Nucleus accumbens (tissue), 56 donors: ENCODE results near the gene ZNF292.
"Not testable (repeated sequence)": the region's sequence is repeated elsewhere in the genome, so short reads cannot be mapped to it uniquely, and the experiment has no call there.

Experiments used
- DNase-seq, 56 donors: peaks; one replicate each; lab custom pipeline; 2025; lab: John Stamatoyannopoulos, UW

The ZNF292 gene

DNA sequence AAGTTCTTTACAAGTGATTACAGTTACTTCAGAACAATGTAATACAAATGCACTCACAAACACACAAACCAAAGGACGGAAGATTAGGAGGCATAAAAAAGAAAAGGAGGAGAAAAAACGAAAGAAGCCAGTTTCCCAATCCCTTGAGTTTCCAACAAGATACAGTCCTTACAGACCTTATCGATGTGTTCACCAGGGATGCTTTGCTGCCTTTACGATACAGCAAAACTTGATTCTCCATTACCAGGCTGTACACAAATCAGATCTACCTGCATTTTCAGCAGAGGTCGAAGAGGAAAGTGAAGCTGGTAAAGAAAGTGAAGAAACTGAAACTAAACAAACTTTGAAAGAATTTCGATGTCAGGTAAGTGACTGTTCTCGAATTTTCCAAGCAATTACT is 104.4 kb downstream of the ZNF292 start:
- no peak for DNase-seq

DNA sequence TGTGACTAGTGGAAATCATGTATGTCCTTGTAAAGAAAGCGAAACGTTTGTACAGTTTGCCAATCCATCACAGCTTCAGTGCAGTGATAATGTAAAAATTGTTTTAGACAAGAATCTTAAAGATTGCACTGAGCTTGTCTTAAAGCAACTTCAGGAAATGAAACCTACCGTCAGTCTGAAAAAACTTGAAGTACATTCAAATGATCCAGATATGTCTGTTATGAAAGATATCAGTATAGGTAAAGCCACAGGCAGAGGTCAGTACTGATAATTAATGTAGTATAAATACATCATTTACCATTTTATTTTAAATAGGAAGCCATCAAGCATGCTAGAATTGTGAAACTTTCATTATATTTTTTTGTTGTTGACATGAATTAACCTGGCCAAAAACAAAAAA is 106.2 kb downstream of the ZNF292 start:
- DNase-seq: no peak

DNA sequence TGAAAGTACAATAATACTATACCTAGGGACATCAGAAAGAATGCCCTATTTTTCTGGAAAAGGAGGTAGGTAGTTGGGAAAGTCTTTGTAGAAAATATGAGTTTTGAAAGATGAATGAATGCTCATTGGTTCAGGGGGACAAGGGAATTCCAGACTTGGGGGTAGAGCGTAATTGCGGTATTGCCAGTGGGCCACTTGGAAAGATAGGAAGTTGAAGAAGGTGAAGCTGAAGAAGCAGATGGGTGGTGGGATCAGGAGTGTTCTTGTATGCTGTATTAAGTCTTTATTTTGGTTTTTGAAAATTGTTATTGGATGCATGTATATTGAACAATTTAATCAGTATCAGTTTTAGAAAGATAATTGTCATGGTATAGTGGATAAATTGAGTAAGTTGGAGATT is 109.1 kb downstream of the ZNF292 start:
- DNase-seq: no peak

DNA sequence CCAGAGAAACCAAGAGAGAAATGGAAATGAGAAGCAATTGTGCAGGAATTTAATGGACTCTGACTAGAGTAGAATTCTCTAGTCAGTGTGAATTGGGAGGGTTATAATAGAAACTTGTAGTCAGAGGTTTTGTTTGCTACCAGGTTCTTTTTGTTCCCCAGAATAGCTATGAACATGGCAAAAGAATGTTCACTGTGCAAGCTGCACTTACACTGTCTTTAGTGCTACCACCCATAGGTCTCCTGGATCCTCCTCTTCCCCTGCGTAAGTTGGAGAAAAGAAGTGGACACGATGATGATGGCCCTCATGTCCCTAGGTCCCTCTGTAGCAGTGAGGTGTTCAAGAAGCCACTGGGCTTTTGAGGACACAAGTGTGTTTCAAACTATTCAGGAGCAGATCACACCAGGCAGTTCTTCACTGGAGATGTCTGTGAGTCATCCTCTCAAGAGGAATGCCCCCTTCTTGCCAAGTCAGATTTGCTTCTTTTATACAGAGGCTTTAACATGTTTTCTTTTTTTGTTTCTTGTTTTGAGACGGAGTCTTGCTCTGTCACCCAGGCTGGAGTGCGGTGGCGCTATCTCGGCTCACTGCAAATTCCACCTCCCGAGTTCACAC is 119.4 kb downstream of the ZNF292 start:
- no peak for DNase-seq

DNA sequence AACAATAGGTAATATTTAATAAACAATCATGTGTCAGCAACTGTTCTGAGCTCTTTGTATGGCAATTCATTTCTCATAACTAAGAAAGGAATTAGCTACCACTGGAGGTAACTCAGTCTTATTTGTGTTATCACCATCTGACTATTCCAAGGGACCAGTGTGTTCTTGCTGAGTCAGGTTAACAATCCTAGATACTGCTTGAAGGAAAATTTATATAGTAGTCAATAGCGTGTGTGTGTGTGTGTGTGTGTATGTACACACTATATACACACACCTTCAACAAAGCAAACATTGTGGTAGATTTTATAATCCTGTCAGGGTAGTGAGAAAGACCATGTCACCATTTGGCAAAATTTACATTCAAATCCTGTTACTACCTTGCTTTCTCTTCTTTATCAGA is 121.3 kb downstream of the ZNF292 start:
- no peak for DNase-seq

DNA sequence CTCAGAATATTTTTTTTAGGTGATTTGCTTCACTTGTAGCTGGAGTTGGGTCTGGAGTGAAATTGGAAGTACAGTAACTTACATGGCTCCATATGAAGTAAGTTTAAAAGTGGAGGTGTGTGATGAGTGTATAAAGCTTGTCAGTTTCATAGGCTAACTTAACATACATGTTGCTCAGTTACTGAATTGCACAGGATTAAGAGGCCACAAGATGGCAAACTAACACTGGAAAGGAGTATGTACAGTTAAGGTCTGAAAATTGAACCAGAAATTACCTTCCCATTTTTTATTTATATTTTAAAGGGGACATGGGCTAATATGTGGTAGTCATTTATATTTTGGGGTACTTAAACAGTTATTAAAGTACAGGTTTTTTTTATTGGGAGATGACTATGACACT is 121.8 kb downstream of the ZNF292 start:
- no peak for DNase-seq

DNA sequence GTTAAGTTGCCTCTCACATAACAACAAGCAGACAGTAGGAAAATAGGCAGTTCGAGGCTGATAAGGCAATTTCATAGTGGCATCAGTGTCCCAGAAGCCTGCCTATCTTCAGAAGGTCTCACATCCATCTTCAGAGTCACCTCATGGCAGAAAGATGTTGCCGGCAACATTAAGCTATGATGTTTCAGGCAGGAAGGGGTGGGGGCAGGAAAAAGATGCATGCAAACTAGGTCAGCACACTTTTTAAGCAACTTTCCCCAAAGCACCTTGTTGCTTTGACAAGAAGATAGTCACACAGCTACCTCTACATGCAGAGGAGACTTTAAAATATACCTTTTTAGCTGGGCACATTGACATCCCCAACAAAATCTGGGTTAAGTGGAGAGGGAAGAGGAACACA is 123.8 kb downstream of the ZNF292 start:
- DNase-seq: no peak

DNA sequence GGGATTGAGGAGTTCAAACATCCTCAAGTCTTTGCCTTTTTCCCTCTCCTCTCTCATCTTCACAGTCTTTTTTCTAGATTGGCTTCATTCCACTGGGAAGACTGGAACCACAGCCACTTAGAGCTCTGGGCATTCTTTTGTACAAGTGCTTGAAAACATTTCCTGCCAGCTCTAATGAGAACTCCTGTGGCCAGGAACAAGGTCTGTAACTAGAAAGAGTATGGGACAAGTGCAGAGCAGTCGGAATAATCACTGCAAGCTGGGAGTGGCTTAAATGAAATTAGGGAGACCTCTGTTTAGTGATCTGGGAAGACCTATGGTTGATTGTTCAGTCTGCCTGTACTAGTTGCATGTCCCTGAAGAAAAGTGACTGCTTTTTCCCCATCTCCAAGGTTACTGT is 126.1 kb downstream of the ZNF292 start:
- no peak for DNase-seq

DNA sequence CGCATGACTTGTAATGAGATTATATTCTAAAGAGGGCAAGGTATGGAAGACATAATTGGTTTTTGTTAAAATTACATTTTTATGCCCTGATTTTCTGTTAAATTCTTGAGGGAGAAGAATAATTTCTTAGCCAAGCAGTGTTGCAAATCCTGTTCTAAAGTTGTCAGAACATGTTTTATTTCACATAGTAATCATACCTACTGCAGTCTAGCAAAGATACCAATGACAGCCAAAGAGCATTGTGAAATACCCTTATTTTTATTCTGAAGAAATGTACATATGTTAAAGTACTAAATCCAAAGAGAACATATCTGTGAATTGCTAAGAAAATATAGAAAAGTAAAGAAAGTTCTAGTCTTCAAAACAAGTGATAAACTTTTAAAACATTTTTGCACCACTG is 127.4 kb downstream of the ZNF292 start:
- DNase-seq: no peak

DNA sequence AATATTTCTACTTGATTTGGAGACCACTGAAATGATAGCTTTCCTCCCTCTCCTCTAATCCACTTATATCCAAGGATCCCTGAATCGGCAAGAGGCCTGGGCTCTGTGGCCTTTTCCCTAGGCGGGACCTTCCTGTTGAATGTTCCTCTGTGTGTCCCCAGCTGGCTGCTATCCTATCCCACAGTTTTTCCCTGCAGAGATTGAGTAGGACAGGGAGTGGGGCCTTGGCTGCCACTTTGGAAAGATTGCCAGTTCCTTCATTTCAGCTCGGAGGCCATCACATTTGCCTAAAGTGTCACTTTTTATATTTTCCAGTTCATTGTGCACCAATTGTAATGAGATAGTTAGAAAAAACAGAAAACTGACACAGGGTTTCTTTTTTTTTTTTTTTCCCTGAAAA is 128.1 kb downstream of the ZNF292 start:
- no peak for DNase-seq

DNA sequence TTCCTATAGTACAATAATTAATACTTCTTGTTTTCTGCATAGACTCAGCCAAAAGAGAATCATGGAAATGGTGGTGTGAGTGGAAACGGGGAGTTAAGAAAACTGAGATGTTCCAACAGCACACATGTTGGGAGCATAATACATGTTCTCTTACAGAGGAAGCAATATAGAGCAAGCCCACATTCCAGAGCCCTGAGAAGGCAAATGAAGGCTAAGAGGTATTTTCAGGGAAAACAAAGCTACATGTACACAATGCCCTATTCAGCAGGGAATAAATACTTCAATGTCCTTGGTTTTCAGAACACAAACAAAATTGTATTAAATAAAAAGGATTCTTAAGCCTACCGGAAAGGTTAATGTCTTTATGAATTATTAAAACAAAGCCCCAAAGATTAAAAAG is 131.9 kb downstream of the ZNF292 start:
- no peak for DNase-seq

DNA sequence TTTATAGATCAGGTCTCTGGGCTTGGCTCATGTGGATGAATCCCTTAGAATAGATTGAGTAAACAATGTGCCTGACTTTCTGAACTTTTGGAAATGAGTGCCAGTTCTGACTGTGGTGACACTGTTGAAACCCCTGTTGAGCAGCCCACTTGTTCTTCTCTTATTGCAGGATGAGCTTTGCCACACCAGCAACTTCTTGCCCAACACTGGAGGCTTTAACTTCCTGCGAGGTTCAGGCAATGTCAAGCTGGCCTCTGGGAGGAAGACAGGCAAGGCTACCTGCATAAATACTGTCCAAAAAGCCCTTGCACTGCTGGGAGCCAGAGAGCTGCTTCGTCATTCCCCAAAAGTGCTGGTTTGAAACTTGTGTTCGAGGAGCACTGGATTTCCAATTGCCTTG is 134.2 kb downstream of the ZNF292 start:
- DNase-seq: no peak

DNA sequence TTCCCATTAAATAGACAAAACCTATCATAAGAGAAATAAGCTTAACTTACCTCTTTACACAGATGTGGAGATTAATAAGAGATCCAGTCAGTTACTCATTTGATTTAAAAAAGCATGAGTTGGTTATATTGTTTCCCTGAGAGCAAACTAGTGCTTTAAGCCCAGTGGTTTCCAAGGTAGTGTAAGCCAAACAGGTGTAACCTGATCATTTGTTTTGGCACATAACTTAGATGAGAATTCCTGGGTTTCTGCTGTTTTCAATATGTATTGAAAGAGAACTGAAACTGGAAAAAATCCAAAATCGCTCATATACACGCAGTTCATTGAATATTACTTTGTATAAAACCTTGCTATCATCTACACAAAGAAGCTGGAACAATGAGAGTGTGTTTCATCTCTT is 136.5 kb downstream of the ZNF292 start:
- no peak for DNase-seq

DNA sequence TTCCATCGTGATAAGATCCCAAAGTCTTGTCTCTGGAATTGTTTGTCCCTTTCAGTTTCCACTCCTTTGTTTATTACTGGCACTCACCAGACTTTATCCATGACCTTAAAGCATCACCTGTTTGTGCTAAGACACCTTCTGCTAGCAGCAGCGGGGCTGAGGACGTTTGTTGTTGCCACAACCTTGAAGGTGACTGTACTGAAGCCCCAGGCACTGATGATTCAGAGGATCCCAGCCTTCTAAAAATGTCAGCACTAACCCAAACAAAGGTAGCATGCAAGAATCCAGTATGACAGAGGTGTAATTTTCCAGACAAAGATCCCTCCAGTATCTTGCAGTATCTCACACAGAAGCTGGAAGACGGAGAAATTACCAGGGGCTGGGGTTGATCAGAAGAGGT is 138.2 kb downstream of the ZNF292 start:
- no peak for DNase-seq

DNA sequence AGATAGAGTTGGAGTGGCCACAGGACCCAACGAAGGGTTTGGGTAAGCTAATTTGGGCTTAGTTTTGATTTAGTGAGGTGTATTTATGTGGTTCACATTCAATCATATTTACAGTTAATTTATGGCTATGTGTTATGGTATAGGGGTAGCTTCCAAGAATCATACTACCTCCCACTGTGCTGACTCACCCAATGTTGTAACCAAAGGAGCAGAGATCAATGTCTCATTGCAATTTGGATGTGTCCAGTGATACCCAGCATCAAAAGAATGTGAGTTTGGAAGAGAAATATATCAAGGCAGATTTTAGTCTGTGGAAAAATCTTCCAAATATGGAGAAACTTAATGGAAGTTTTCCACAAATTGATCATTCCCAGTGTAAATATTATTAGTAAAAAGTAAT is 141.8 kb downstream of the ZNF292 start:
- no peak for DNase-seq

DNA sequence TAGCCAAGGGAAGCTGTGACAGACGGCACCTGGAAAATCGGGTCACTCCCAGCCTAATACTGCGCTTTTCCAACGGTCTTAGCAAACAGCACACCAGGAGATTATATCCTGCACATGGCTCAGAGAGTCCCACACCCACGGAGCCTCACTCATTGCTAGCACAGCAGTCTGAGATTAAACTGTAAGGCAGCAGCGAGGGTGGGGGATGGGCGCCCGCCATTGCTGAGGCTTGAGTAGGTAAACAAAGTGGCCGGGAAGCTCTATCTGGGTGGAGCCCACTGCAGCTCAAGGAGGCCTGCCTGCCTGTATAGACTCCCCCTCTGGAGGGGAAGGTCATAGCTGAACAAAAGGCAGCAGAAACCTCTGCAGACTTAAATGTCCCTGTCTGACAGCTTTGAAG is 145.9 kb downstream of the ZNF292 start:
- DNase-seq: not testable (repeated sequence)

DNA sequence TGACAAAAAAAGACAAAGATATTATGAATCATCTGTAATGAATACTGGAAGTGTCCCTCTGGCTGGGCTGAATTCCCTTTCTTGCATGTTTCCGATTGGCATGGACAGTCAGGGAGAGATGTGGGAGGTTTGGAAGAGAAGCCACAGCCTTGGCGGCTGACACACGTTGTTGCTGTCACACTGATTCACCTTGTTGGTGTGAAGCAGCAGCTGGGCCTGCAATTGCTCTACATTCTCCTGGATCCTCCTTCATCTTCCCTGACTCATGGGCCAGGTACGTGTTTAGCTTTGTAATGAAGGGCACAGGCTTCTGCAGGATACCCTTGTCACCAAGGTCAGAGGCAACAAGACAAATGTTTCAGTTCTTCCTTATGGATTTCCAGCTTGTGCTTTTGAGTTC is 153.6 kb downstream of the ZNF292 start:
- no peak for DNase-seq

DNA sequence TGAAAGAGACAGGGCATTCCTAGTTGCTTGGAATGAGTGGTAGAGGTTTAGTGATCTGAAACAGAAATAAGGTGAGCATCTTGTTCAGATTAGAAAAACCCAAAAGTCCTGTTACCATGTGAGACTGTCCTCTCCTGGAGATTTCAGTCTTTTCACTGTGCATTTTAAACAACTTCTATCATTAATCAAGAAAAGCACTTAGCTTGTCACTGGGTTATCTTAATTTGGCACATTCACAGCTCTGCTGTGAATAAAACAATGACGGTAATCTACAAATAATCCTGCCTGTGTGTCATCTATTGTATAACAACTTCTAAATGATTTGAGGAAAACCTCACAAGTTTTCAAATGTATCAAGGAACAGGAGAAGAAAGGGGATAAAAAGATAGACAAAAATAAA is 157.5 kb downstream of the ZNF292 start:
- no peak for DNase-seq
